ENCODE data around the gene ZCCHC2. TPM values are rescaled to one million over a fixed set of nuclear protein-coding genes. Genes with fewer than 3 reads are reported as not detected.

The ZCCHC2 gene
- polyA plus RNA-seq, 1 donor (not counting 4 experiments of a cell fraction or from before 2014, with no cell fraction given) = 12.9 TPM

DNA sequence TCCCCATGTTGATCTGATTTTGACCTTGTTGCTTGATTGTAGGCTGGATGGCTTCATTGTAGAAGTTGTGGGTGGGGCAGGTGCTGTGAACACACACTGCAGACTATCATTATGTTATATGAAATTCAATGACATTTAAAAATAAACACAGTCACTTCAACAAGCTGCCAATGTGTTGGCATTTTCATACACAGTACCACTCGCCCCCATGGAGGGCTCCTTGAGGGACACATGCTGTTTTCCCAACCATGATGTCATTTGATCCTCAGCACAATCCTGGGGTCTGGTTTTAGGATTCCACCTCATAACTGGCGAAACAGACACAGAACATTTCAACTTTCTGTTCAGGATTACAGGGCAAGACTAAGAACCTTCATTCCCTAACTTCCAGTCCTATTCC lies 86.9 kb downstream of the ZCCHC2 start:
- H3K36me3 ChIP-seq (ENCODE audit: control insufficient read depth in 2 of 2, extremely low read depth in 1 of 2, insufficient read depth in 2 of 2, low read length in 2 of 2) = no peaks in the 10 kb centered on the region
- dilution Hi-C loops (cut with MboI; ENCODE audit: extremely low pct_ligation_motif_present, low sequenced_read_pairs) = no loop called here
- peaks cover 33% of the 10 kb centered on the region for H3K27me3 ChIP-seq (ENCODE audit: control insufficient read depth, extremely low read depth, insufficient read depth, low read length)
- H3K27ac ChIP-seq (ENCODE audit: control insufficient read depth, insufficient read depth, low read length) = no peak overlapping the region
- TF ChIP-seq, protein P1, sequence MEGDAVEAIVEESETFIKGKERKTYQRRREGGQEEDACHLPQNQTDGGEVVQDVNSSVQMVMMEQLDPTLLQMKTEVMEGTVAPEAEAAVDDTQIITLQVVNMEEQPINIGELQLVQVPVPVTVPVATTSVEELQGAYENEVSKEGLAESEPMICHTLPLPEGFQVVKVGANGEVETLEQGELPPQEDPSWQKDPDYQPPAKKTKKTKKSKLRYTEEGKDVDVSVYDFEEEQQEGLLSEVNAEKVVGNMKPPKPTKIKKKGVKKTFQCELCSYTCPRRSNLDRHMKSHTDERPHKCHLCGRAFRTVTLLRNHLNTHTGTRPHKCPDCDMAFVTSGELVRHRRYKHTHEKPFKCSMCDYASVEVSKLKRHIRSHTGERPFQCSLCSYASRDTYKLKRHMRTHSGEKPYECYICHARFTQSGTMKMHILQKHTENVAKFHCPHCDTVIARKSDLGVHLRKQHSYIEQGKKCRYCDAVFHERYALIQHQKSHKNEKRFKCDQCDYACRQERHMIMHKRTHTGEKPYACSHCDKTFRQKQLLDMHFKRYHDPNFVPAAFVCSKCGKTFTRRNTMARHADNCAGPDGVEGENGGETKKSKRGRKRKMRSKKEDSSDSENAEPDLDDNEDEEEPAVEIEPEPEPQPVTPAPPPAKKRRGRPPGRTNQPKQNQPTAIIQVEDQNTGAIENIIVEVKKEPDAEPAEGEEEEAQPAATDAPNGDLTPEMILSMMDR (optimal IDR thresholded peaks at IDR 0.05 in 1 of 3, IDR thresholded peaks at IDR 0.05 in 1 of 3, conservative IDR thresholded peaks at IDR 0.05 in 1 of 3; ENCODE audit: extremely low read depth in 1 of 3, insufficient read depth in 2 of 3, low read length in 3 of 3) = no peak
- no peak for TF ChIP-seq EZH2 (IDR thresholded peaks at IDR 0.05; ENCODE audit: low read length)
- H4K20me1 ChIP-seq (ENCODE audit: control insufficient read depth, extremely low read depth, insufficient read depth, low read length) = no peaks in the 10 kb centered on the region
- H3K79me2 ChIP-seq (ENCODE audit: control insufficient read depth, insufficient read depth, low read length) = no peaks in the 10 kb centered on the region
- no peak for DNase-seq (ENCODE audit: low read depth, low spot score)
- no peak for FAIRE-seq
- H3K9me1 ChIP-seq (ENCODE audit: control insufficient read depth, extremely low read depth, insufficient read depth, low read length) = no peaks in the 10 kb centered on the region
- no peaks in the 10 kb centered on the region for H3K9me3 ChIP-seq (ENCODE audit: control insufficient read depth, low read depth, low read length)
- no peak overlapping the region for H3K4me3 ChIP-seq (ENCODE audit: control insufficient read depth in 2 of 3, extremely low read depth in 1 of 3, insufficient read depth in 2 of 3, low read depth in 1 of 3, low read length in 3 of 3)
- H3K4me2 ChIP-seq (ENCODE audit: control insufficient read depth, extremely low read depth, insufficient read depth, low read depth, low read length) = no peak overlapping the region
- H3K4me1 ChIP-seq (ENCODE audit: control insufficient read depth, extremely low read depth, insufficient read depth, low read length) = no peaks in the 10 kb centered on the region
- no peak overlapping the region for H2AFZ ChIP-seq (ENCODE audit: control insufficient read depth, low read length)
- H3K9ac ChIP-seq (ENCODE audit: control insufficient read depth, extremely low read depth, insufficient read depth, low read length) = no peak overlapping the region

DNA sequence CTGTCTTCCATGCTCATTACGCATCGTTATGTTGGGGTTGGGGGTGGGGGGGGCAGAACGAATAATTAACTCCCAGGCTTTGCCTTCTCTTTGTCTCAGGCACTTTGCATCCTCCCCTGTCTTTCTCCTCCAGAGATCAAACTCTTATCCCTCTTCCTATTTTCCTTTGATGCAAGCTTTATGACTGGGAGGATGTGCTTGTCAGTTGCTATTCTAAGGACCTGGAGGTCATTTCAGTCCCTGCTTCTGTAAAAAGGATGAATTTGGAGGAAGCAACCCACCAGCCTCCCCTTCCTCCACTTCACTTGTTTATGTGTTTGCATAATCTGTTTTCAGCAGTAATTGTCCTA lies 87.5 kb downstream of the ZCCHC2 start:
- H3K9me1 ChIP-seq (ENCODE audit: control insufficient read depth, extremely low read depth, insufficient read depth, low read length) = no peaks in the 10 kb centered on the region
- dilution Hi-C loops (cut with MboI; ENCODE audit: extremely low pct_ligation_motif_present, low sequenced_read_pairs) = no loop called here
- no peak for FAIRE-seq

More for the DNA sequence above, 87.5 kb downstream of the ZCCHC2 start:
- H3K27ac ChIP-seq (ENCODE audit: control insufficient read depth, insufficient read depth, low read length) = no peak overlapping the region
- H3K9me3 ChIP-seq (ENCODE audit: control insufficient read depth, low read depth, low read length) = no peaks in the 10 kb centered on the region
- no peaks in the 10 kb centered on the region for H3K36me3 ChIP-seq (ENCODE audit: control insufficient read depth in 2 of 2, extremely low read depth in 1 of 2, insufficient read depth in 2 of 2, low read length in 2 of 2)
- no peak for DNase-seq (ENCODE audit: low read depth, low spot score)
- no peaks in the 10 kb centered on the region for H3K4me1 ChIP-seq (ENCODE audit: control insufficient read depth, extremely low read depth, insufficient read depth, low read length)
- TF ChIP-seq, protein P1 (optimal IDR thresholded peaks at IDR 0.05 in 1 of 3, IDR thresholded peaks at IDR 0.05 in 1 of 3, conservative IDR thresholded peaks at IDR 0.05 in 1 of 3; ENCODE audit: extremely low read depth in 1 of 3, insufficient read depth in 2 of 3, low read length in 3 of 3) = no peak
- TF ChIP-seq EZH2 (IDR thresholded peaks at IDR 0.05; ENCODE audit: low read length) = no peak
- no peaks in the 10 kb centered on the region for H3K79me2 ChIP-seq (ENCODE audit: control insufficient read depth, insufficient read depth, low read length)
- H3K4me2 ChIP-seq (ENCODE audit: control insufficient read depth, extremely low read depth, insufficient read depth, low read depth, low read length) = no peak overlapping the region
- H3K27me3 ChIP-seq (ENCODE audit: control insufficient read depth, extremely low read depth, insufficient read depth, low read length) = peaks cover 35% of the 10 kb centered on the region
- H3K4me3 ChIP-seq (ENCODE audit: control insufficient read depth in 2 of 3, extremely low read depth in 1 of 3, insufficient read depth in 2 of 3, low read depth in 1 of 3, low read length in 3 of 3) = no peak overlapping the region
- no peak overlapping the region for H2AFZ ChIP-seq (ENCODE audit: control insufficient read depth, low read length)
- no peak overlapping the region for H3K9ac ChIP-seq (ENCODE audit: control insufficient read depth, extremely low read depth, insufficient read depth, low read length)
- no peaks in the 10 kb centered on the region for H4K20me1 ChIP-seq (ENCODE audit: control insufficient read depth, extremely low read depth, insufficient read depth, low read length)
